GM23248 (cell line): ENCODE data around the gene STEEP1. TPM values are rescaled to one million over a fixed set of nuclear protein-coding genes. Genes with fewer than 3 reads are reported as not detected.
"Not testable (repeated sequence)": the region's sequence is repeated elsewhere in the genome, so short reads cannot be mapped to it uniquely, and the experiment has no call there.

Source experiments
- DNase-seq: peaks from one replicate; pipeline ENCODE4 v3.0.0-alpha.2; 2015
- H2AFZ ChIP-seq: fragments of 200-600 bp; sonication (generic); 2 replicates; pipeline ENCODE4 v1.6.1; 2016; ENCODE audit warnings: antibody characterized with exemption
- H3F3A ChIP-seq: fragments of 200-600 bp; sonication (generic); 2 replicates; pipeline ENCODE4 v1.6.1; 2016; ENCODE audit warnings: mild to moderate bottlenecking, antibody characterized with exemption, mixed run types; ENCODE audit not compliant: insufficient read depth
- H3K27ac ChIP-seq: fragments of 200-600 bp; sonication (generic); 2 replicates; pipeline ENCODE4 v1.5.1; 2016; ENCODE audit warnings: mild to moderate bottlenecking
- H3K27me3 ChIP-seq: fragments of 200-600 bp; sonication (generic); replicated peaks from 2 replicates; pipeline ENCODE4 v1.6.1; 2016; ENCODE audit warnings: mild to moderate bottlenecking; ENCODE audit not compliant: insufficient read depth
- H3K36me3 ChIP-seq: fragments of 200-600 bp; sonication (generic); 2 replicates; pipeline ENCODE4 v1.6.1; 2016; ENCODE audit warnings: low read depth, mild to moderate bottlenecking
- H3K4me1 ChIP-seq: fragments of 200-600 bp; sonication (generic); 2 replicates; pipeline ENCODE4 v1.6.1; 2016; ENCODE audit warnings: mild to moderate bottlenecking; ENCODE audit not compliant: insufficient read depth
- H3K4me2 ChIP-seq: fragments of 200-600 bp; sonication (generic); one replicate; pipeline ENCODE4 v1.6.1; 2016; ENCODE audit warnings: mild to moderate bottlenecking; ENCODE audit not compliant: unreplicated experiment
- H3K4me3 ChIP-seq: fragments of 200-600 bp; sonication (generic); 2 replicates; pipeline ENCODE4 v1.5.1; 2016; ENCODE audit warnings: mild to moderate bottlenecking
- H3K79me2 ChIP-seq: fragments of 200-600 bp; sonication (generic); 2 replicates; pipeline ENCODE4 v1.6.1; 2016; ENCODE audit warnings: mild to moderate bottlenecking; ENCODE audit not compliant: insufficient read depth
- H3K9ac ChIP-seq: fragments of 200-600 bp; sonication (generic); 2 replicates; pipeline ENCODE4 v1.6.1; 2016; ENCODE audit warnings: mild to moderate bottlenecking
- H3K9me2 ChIP-seq: fragments of 200-600 bp; sonication (generic); 2 replicates; pipeline ENCODE4 v1.6.1; 2016; ENCODE audit warnings: mixed run types, mild to moderate bottlenecking, moderate library complexity; ENCODE audit not compliant: insufficient read depth
- H3K9me3 ChIP-seq: fragments of 200-600 bp; sonication (generic); one replicate; pipeline ENCODE4 v1.6.1; 2017; ENCODE audit warnings: low read depth
- H4K20me1 ChIP-seq: fragments of 200-600 bp; sonication (generic); 2 replicates; pipeline ENCODE4 v1.6.0; 2016; ENCODE audit not compliant: insufficient read depth
- EZH2 ChIP-seq: fragments of 200-600 bp; sonication (generic); IDR thresholded peaks from 2 replicates; pipeline ENCODE4 v1.6.1; 2018; ENCODE audit warnings: antibody characterized with exemption, mild to moderate bottlenecking; ENCODE audit not compliant: insufficient read depth, poor library complexity, severe bottlenecking
- EZH2phosphoT487 ChIP-seq: fragments of 200-600 bp; sonication (generic); IDR thresholded peaks from 2 replicates; pipeline ENCODE4 v1.6.1; 2018; ENCODE audit warnings: antibody characterized with exemption, moderate library complexity, mild to moderate bottlenecking, low read depth; ENCODE audit not compliant: insufficient read depth
- WGBS, 2 experiments: methylation state at CpG; one replicate each; pipeline ENCODE4 v1.1.6; 2015 to 2017; ENCODE audit warnings: low lambda C conversion rate in 2 of 2, low coverage in 1 of 2; ENCODE audit errors: missing lambda C conversion rate in 2 of 2; 5-methylcytosine and 5-hydroxymethylcytosine counted together
- in situ Hi-C: fragments of 300-500 bp; cut with MboI; formaldehyde crosslinking; loops from 2 replicates; pipeline ENCODE4 v1.15.0; 2020
- polyA plus RNA-seq: library from polyadenylated mRNA; unstranded; fragments of >200 nt; fragmentation: Nextera tagmentation; extraction: Ambion mirVana; gene quantifications from 2 replicates; pipeline ENCODE4 v1.2.1, GENCODE V29; 2016
- total RNA-seq: library from RNA; depleted of rRNA; stranded (reverse); fragments of >200 nt; shearing (Covaris generic); gene quantifications from 2 replicates; pipeline ENCODE4 v1.2.3, GENCODE V29; 2014

Gene STEEP1
- total and polyA plus RNA-seq, 2 experiments from 2014 or later, result 11.8 to 33.1 TPM

DNA sequence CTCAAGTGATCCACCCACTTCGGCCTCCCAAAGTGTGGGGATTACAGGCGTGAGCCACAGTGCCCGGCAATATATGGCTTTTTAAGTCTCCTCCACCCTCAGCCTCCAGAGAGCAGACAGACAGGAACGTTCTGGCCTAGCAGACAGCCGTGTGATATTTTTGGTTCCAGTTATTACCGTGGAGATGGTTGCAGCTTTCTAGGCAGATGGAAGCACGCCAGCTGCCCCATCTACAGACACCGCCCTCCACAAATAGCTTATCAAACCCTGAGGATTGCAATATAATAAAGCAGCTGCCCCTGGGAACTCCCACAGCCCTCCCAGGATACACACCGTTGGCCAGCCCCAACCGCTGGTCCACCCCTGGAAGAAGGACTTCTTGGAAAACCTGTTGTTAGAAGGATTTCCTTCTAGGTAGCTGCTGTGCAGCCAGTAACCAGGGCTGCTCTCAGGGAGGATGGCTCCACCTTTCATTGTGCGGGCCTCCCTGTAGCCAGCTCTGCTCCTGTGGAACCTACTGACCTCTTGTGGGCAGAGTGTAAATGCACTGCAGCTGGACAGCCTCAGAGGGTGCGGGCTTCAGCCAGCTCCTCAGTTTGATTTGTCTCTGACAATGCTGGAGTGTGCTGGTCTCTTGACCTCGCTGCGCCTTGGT lies 52.9 kb downstream of the STEEP1 start:
- Histone ChIP-seq H3K4me2 (no peak overlapping the region), H3K9ac (no peak overlapping the region), H3K9me3 (no peaks in the 10 kb centered on the region), H3F3A (no peaks in the 10 kb centered on the region), H3K27ac (no peak overlapping the region), H3K4me3 (no peak overlapping the region), H3K4me1 (no peaks in the 10 kb centered on the region), H3K9me2 (no peaks in the 10 kb centered on the region), H3K79me2 (no peaks in the 10 kb centered on the region), H2AFZ (no peak overlapping the region), H4K20me1 (no peaks in the 10 kb centered on the region), H3K36me3 (no peaks in the 10 kb centered on the region), H3K27me3 (no peaks in the 10 kb centered on the region)
- in situ Hi-C loops, result loop anchor here (25.0 kb wide), 1 partner anchor 225 kb away; no protein-coding TSS in a partner anchor
- WGBS, 2 experiments, result 54 to 60% methylated on average over 13 to 14 of the region's 14 CpGs
- no peak for TF ChIP-seq EZH2
- no peak for TF ChIP-seq EZH2phosphoT487
- DNase-seq, result peak; percentile 76

DNA sequence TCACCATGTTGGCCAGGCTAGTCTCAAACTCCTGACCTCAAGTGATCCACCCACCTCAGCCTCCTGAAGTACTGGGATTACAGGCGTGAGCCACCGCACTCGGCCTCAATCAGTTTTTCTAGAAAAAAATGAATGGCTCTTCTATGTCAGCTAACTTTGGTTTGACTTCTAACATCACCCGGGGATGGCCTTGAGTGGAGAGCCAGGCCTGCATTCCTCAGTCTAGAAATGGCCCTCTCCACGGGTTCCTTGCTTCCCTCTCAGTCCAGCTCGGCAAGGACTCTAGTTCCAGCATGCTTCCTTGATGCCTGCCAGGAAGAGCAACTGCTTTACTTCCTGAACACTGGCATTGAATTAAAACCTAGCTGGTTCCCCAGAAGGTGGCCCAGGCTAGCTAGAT lies 58.0 kb downstream of the STEEP1 start:
- H3K4me1 ChIP-seq, result peaks cover 14% of the 10 kb centered on the region
- 75 to 78% methylated on average over 5 to 6 of the region's 6 CpGs for WGBS, 2 experiments
- H3K79me2 ChIP-seq, result no peaks in the 10 kb centered on the region
- no peaks in the 10 kb centered on the region for H3K9me3 ChIP-seq
- no peak overlapping the region for H3K4me2 ChIP-seq
- no peaks in the 10 kb centered on the region for H3K9me2 ChIP-seq
- no peak overlapping the region for H3K27ac ChIP-seq
- DNase-seq, result no peak
- no peaks in the 10 kb centered on the region for H3K36me3 ChIP-seq
- TF ChIP-seq EZH2, result no peak
- TF ChIP-seq EZH2phosphoT487, result no peak
- peaks cover 7% of the 10 kb centered on the region for H3F3A ChIP-seq
- H3K27me3 ChIP-seq, result no peaks in the 10 kb centered on the region
- H2AFZ ChIP-seq, result no peak overlapping the region; the same call in 1 of the 2 replicates
- H3K4me3 ChIP-seq, result no peak overlapping the region
- H4K20me1 ChIP-seq, result no peaks in the 10 kb centered on the region
- H3K9ac ChIP-seq, result no peak overlapping the region
- in situ Hi-C loops, result loop anchor here (25.0 kb wide), 1 partner anchor 230 kb away; no protein-coding TSS in a partner anchor

DNA sequence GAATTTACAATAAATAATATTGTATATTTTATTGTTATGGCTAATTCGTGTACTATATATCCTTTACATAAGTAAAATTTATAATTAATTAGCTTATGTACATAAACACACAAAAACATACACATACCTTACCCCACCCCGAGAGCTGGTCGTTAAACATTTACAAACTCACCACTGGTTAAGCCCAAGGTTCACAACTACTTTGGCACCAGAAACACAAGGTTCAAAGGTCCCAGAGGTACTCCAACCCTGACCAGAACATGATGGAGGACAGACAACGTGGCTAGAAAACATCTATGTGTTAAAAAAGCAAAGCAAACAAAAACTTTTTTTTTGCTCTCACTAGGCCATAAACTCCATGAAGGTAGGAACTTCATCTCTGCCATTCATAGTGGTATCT lies 59.3 kb downstream of the STEEP1 start:
- no peak overlapping the region for H3K4me3 ChIP-seq
- H3K4me1 ChIP-seq, result peaks cover 14% of the 10 kb centered on the region
- no peaks in the 10 kb centered on the region for H3K79me2 ChIP-seq
- H3F3A ChIP-seq, result peaks cover 7% of the 10 kb centered on the region
- H3K27ac ChIP-seq, result no peak overlapping the region
- no peaks in the 10 kb centered on the region for H4K20me1 ChIP-seq
- no peaks in the 10 kb centered on the region for H3K9me2 ChIP-seq
- no peak overlapping the region for H2AFZ ChIP-seq
- H3K27me3 ChIP-seq, result no peaks in the 10 kb centered on the region
- TF ChIP-seq EZH2, result no peak
- TF ChIP-seq EZH2phosphoT487, result no peak
- 94 to 95% methylated on average over 4 of the region's 4 CpGs for WGBS, 2 experiments
- DNase-seq, result no peak
- H3K9me3 ChIP-seq, result no peaks in the 10 kb centered on the region
- H3K36me3 ChIP-seq, result no peaks in the 10 kb centered on the region
- H3K9ac ChIP-seq, result no peak overlapping the region
- in situ Hi-C loops, result loop anchor here (25.0 kb wide), 1 partner anchor 231 kb away; no protein-coding TSS in a partner anchor
- H3K4me2 ChIP-seq, result no peak overlapping the region

DNA sequence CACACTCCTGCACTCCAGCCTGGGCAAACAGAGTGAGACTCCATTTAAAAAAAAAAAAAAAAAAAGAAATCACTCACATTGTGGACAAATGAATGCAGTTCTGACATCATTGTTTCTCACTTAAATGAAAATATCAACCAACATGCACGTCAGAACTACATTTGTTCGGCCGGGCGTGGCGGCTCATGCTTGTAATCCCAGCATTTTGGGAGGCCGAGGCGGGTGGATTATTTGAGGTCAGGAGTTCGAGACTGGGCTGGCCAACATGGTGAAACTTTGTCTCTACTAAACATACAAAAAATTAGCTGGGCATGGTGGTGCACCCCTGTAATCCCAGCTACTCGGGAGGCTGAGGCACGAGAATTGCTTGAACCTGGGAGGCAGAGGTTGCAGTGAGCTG lies 60.1 kb downstream of the STEEP1 start:
- not testable (repeated sequence) for H3K79me2 ChIP-seq, H2AFZ ChIP-seq, H3K4me3 ChIP-seq, H3K4me2 ChIP-seq, H3F3A ChIP-seq, H4K20me1 ChIP-seq, H3K9me3 ChIP-seq, H3K9ac ChIP-seq, DNase-seq, H3K27me3 ChIP-seq, H3K36me3 ChIP-seq, H3K9me2 ChIP-seq, H3K27ac ChIP-seq
- WGBS, 2 experiments, result 82 to 85% methylated on average over 9 to 10 of the region's 10 CpGs
- H3K4me1 ChIP-seq, result peaks cover 14% of the 10 kb centered on the region
- in situ Hi-C loops, result loop anchor here (25.0 kb wide), 1 partner anchor 232 kb away; no protein-coding TSS in a partner anchor

DNA sequence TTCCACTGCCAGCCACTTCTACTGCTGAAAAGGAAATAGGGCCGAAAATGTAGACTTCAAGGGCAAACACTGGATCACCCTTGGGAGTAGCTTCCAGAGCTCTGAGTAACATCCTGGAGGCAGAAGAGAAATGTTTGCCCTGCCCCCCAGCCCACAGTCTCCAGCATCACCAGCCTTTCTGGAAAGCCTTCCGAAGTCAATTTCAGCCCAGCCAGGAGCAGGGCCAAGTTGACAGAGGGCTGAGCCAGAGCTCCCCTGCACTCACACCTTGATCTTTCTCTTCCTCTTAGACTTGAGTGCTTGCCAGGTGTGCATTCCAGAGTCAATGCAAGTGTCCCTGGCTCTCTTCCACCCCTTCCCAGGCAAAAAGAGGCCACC lies 61.7 kb downstream of the STEEP1 start:
- TF ChIP-seq EZH2phosphoT487 (no peak), EZH2 (no peak)
- in situ Hi-C loops, result loop anchor here (25.0 kb wide), 1 partner anchor 234 kb away; no protein-coding TSS in a partner anchor
- peaks cover 14% of the 10 kb centered on the region for H3K4me1 ChIP-seq
- 0 to 10% methylated on average over 1 to 2 of the region's 2 CpGs for WGBS, 2 experiments
- no peaks in the 10 kb centered on the region for H3K9me2 ChIP-seq
- H3K9ac ChIP-seq, result peak overlapping the region; percentile 30; the same call in 1 of the 2 replicates
- peak overlapping the region; percentile 62 for H3K27ac ChIP-seq
- H3K79me2 ChIP-seq, result no peaks in the 10 kb centered on the region
- no peaks in the 10 kb centered on the region for H3K36me3 ChIP-seq
- no peaks in the 10 kb centered on the region for H3K27me3 ChIP-seq
- H3K9me3 ChIP-seq, result no peaks in the 10 kb centered on the region
- no peak overlapping the region; the same call in 1 of the 2 replicates for H3K4me3 ChIP-seq
- no peak overlapping the region for H2AFZ ChIP-seq
- H3F3A ChIP-seq, result peaks cover 7% of the 10 kb centered on the region
- H3K4me2 ChIP-seq, result peak overlapping the region; percentile 68
- H4K20me1 ChIP-seq, result no peaks in the 10 kb centered on the region
- DNase-seq, result peak; percentile 90
